Ishikawa (cell line): ENCODE data around the gene CREBL2.

Experiments used
- CEBPB ChIP-seq: IDR thresholded peaks from 2 replicates; pipeline ENCODE4 v1.6.1; 2012
- CREB1 ChIP-seq: IDR thresholded peaks from 2 replicates; pipeline ENCODE4 v1.6.1; 2012; ENCODE audit warnings: low read depth
- EGR1 ChIP-seq: IDR thresholded peaks from 2 replicates; pipeline ENCODE4 v1.6.1; 2012
- EP300 ChIP-seq: IDR thresholded peaks from 2 replicates; pipeline ENCODE4 v1.6.1; 2012; ENCODE audit warnings: borderline replicate concordance
- NFIC ChIP-seq: IDR thresholded peaks from 2 replicates; pipeline ENCODE4 v1.6.1; 2012
- RAD21 ChIP-seq: IDR thresholded peaks from 2 replicates; pipeline ENCODE4 v1.6.1; 2012; ENCODE audit warnings: low read depth
- TAF1 ChIP-seq: IDR thresholded peaks from 2 replicates; pipeline ENCODE4 v1.6.1; 2012; ENCODE audit warnings: low read depth, mild to moderate bottlenecking
- TCF12 ChIP-seq: IDR thresholded peaks from 2 replicates; pipeline ENCODE4 v1.6.1; 2012; ENCODE audit warnings: low read depth
- TEAD4 ChIP-seq: IDR thresholded peaks from 2 replicates; pipeline ENCODE4 v1.6.1; 2012
- YY1 ChIP-seq: IDR thresholded peaks from 2 replicates; pipeline ENCODE4 v1.6.1; 2012; ENCODE audit warnings: low read depth
- ZBTB7A ChIP-seq: IDR thresholded peaks from 2 replicates; pipeline ENCODE4 v1.6.1; 2012; ENCODE audit warnings: low read depth
- TF ChIP-seq, protein P1 (sequence below): IDR thresholded peaks from 2 replicates; pipeline ENCODE4 v1.6.1; 2012

DNA sequence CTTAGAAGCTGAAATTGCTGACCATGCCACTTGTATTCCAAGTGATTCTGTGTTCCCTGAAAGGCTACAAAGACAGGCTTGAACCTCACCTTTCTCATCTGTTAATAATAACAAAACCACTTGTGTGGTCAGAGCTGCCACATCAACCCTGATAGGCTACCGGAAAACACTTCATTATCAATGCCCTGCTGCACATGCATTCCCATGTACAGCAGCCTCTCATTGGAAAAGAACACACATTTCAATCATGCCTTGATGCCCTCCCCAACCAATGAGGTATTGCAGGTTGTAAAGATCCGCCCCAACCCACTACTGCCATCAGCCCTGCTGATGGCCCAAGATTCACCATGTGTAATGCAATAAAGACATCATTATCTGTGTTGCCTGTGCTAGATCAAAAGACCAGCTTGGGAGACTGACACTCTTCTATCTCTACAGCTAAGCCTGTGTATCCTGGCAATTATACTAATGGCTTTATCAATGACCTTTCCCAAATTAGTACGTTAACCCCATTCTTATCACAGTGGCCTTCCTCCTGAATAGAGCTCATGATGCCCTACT is 81.5 kb downstream of the CREBL2 start:
- TF ChIP-seq TAF1: no peak
- TF ChIP-seq, protein P1, sequence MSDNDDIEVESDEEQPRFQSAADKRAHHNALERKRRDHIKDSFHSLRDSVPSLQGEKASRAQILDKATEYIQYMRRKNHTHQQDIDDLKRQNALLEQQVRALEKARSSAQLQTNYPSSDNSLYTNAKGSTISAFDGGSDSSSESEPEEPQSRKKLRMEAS: no peak
- no peak for TF ChIP-seq TCF12
- TF ChIP-seq CREB1: no peak
- TF ChIP-seq TEAD4: no peak
- no peak for TF ChIP-seq ZBTB7A
- no peak for TF ChIP-seq CEBPB
- no peak for TF ChIP-seq EP300
- no peak for TF ChIP-seq YY1
- TF ChIP-seq NFIC: no peak
- TF ChIP-seq EGR1: no peak
- TF ChIP-seq RAD21: no peak
